A549 (cell line): ENCODE data around the gene DEFB127. TPM values are rescaled to one million over a fixed set of nuclear protein-coding genes. Genes with fewer than 3 reads are reported as not detected.

ENCODE experiments used
- ATAC-seq, 2 experiments: fragments of 200-7000 bp in 1 of 2; fragments of >200 bp in 1 of 2; cut with Nextera tagmentation in 1 of 2; cut with Tn5 transposase in 1 of 2; 3 replicates each; pipeline versions ENCODE4 v1.8.0 to v1.9.1; 2018 to 2020; ENCODE audit warnings: mild to moderate bottlenecking in 1 of 2, moderate library complexity in 1 of 2
- CTCF ChIA-PET: fragments of 300-600 bp; sonication (Branson Sonifier 250); formaldehyde crosslinking; extraction: SDS; loops from one replicate; lab custom pipeline; 2021; ENCODE audit warnings: antibody characterized with exemption, inconsistent platforms; lab: Yijun Ruan, JAX
- POLR2A ChIA-PET: fragments of 350-600 bp; formaldehyde crosslinking; extraction: SDS; loops from one replicate; lab custom pipeline; 2021; ENCODE audit warnings: antibody characterized with exemption, inconsistent platforms; lab: Yijun Ruan, JAX
- DNase-seq, 2 experiments: peaks; one replicate each; pipeline versions ENCODE4 v3.0.0 to v3.0.0-alpha.2; 2011 to 2016; ENCODE audit warnings: low read depth in 1 of 2, low spot score in 1 of 2
- FAIRE-seq: peaks from 2 replicates; lab custom pipeline; 2011; peaks lifted over from hg19 to GRCh38; lab: Jason Lieb, UNC
- H3K27ac ChIP-seq, 2 experiments: fragments of >200 bp; sonication (Bioruptor Twin); formaldehyde crosslinking; 3 replicates each; pipeline ENCODE4 v1.5.1; 2016 to 2017
- H3K4me1 ChIP-seq: fragments of >200 bp; sonication (Bioruptor Twin); formaldehyde crosslinking; 3 replicates; pipeline ENCODE4 v1.6.1; 2016
- H3K4me2 ChIP-seq: fragments of >200 bp; sonication (Bioruptor Twin); formaldehyde crosslinking; 3 replicates; pipeline ENCODE4 v1.6.1; 2016
- H3K4me3 ChIP-seq: fragments of >200 bp; sonication (Bioruptor Twin); formaldehyde crosslinking; 3 replicates; pipeline ENCODE4 v1.5.1; 2016
- H3K9me3 ChIP-seq: fragments of >200 bp; sonication (Bioruptor Twin); formaldehyde crosslinking; 3 replicates; pipeline ENCODE4 v1.6.1; 2016
- BHLHE40 ChIP-seq: IDR thresholded peaks from 2 replicates; pipeline ENCODE4 v1.6.1; 2012; ENCODE audit warnings: low read depth, low read length, inconsistent platforms
- CBX8 ChIP-seq: fragments of 200-600 bp; sonication (generic); IDR thresholded peaks from 2 replicates; pipeline ENCODE4 v1.6.1; 2016
- CEBPB ChIP-seq, 2 experiments: fragments of >200 bp in 1 of 2; sonication (Bioruptor Twin) in 1 of 2; formaldehyde crosslinking in 1 of 2; IDR thresholded peaks; 2 replicates each; pipeline ENCODE4 v1.6.1; 2012 to 2016
- CHD2 ChIP-seq: fragments of 150-350 bp; IDR thresholded peaks from 2 replicates; pipeline ENCODE4 v1.6.1; 2014; ENCODE audit warnings: low read length; ENCODE audit not compliant: partially characterized antibody
- EHF ChIP-seq: fragments of 250-450 bp; sonication (Bioruptor Pico); IDR thresholded peaks from 2 replicates; pipeline ENCODE4 v1.5.0; 2020; ENCODE audit warnings: mild to moderate bottlenecking
- EP300 ChIP-seq, 2 experiments: fragments of >200 bp; sonication (Bioruptor Twin); formaldehyde crosslinking; IDR thresholded peaks; 2 replicates in 1 of 2; 3 replicates in 1 of 2; pipeline ENCODE4 v1.6.1; 2016 to 2017
- FOXS1 ChIP-seq: fragments of 250-450 bp; sonication (Bioruptor Pico); IDR thresholded peaks from 2 replicates; pipeline ENCODE4 v1.5.0; 2020; ENCODE audit warnings: mild to moderate bottlenecking, moderate library complexity
- GATA3 ChIP-seq: IDR thresholded peaks from 2 replicates; pipeline ENCODE4 v1.6.1; 2012; ENCODE audit warnings: borderline replicate concordance
- HOXA7 ChIP-seq: fragments of 250-450 bp; sonication (Bioruptor Pico); IDR thresholded peaks from 2 replicates; pipeline ENCODE4 v1.5.0; 2020; ENCODE audit warnings: mild to moderate bottlenecking, moderate library complexity
- HOXB13 ChIP-seq: fragments of 250-450 bp; sonication (Bioruptor Pico); IDR thresholded peaks from 2 replicates; pipeline ENCODE4 v1.5.0; 2020; ENCODE audit warnings: low read depth, mild to moderate bottlenecking, moderate library complexity
- JUN ChIP-seq, 2 experiments: fragments of >200 bp; sonication (Bioruptor Twin); formaldehyde crosslinking; IDR thresholded peaks; 2 replicates in 1 of 2; 3 replicates in 1 of 2; pipeline ENCODE4 v1.6.1; 2016 to 2017
- JUNB ChIP-seq: fragments of >200 bp; sonication (Bioruptor Twin); formaldehyde crosslinking; IDR thresholded peaks from 2 replicates; pipeline ENCODE4 v1.6.1; 2016
- KDM1A ChIP-seq: fragments of 200-600 bp; sonication (generic); IDR thresholded peaks from 2 replicates; pipeline ENCODE4 v1.6.1; 2016; ENCODE audit warnings: low read depth, mild to moderate bottlenecking
- KDM5A ChIP-seq: fragments of 200-600 bp; sonication (generic); IDR thresholded peaks from 2 replicates; pipeline ENCODE4 v1.6.1; 2016; ENCODE audit warnings: antibody characterized with exemption, mild to moderate bottlenecking
- MAZ ChIP-seq: fragments of 150-350 bp; IDR thresholded peaks from 2 replicates; pipeline ENCODE4 v1.6.1; 2014; ENCODE audit warnings: antibody characterized with exemption, low read depth, low read length, borderline replicate concordance
- NPAS2 ChIP-seq: fragments of 250-450 bp; sonication (Bioruptor Pico); IDR thresholded peaks from 2 replicates; pipeline ENCODE4 v1.8.0; 2022; ENCODE audit warnings: mild to moderate bottlenecking, moderate library complexity, borderline replicate concordance
- POLR2A ChIP-seq: IDR thresholded peaks from 2 replicates; pipeline ENCODE4 v1.6.1; 2012; ENCODE audit warnings: mild to moderate bottlenecking, low read length
- POLR2AphosphoS2 ChIP-seq: conservative IDR thresholded peaks from 2 replicates; pipeline ENCODE4 v1.6.1; 2012; ENCODE audit warnings: low read length, improper control_type of control experiment, inconsistent platforms
- RAD21 ChIP-seq, 2 experiments: fragments of >200 bp in 1 of 2; sonication (Bioruptor Twin) in 1 of 2; formaldehyde crosslinking in 1 of 2; IDR thresholded peaks in 1 of 2; conservative IDR thresholded peaks in 1 of 2; 2 replicates in 1 of 2; 3 replicates in 1 of 2; pipeline ENCODE4 v1.6.1; 2012 to 2018; ENCODE audit warnings: inconsistent platforms in 1 of 2
- RARB ChIP-seq: fragments of 250-450 bp; sonication (Bioruptor Pico); IDR thresholded peaks from 2 replicates; pipeline ENCODE4 v1.8.0; 2021; ENCODE audit warnings: mild to moderate bottlenecking, moderate library complexity
- RFX5 ChIP-seq: fragments of 450-650 bp; IDR thresholded peaks from 2 replicates; pipeline ENCODE4 v1.7.1; 2014; ENCODE audit warnings: antibody characterized with exemption, mild to moderate bottlenecking, moderate library complexity
- SMC3 ChIP-seq: fragments of >200 bp; sonication (Bioruptor Twin); formaldehyde crosslinking; IDR thresholded peaks from 3 replicates; pipeline ENCODE4 v1.6.1; 2018; ENCODE audit warnings: inconsistent platforms
- TP53 ChIP-seq: fragments of 250-450 bp; sonication (Bioruptor Pico); IDR thresholded peaks from 2 replicates; pipeline ENCODE4 v1.5.0; 2021; ENCODE audit warnings: mild to moderate bottlenecking, moderate library complexity
- ZC3H11A ChIP-seq: fragments of 450-650 bp; IDR thresholded peaks from 2 replicates; pipeline ENCODE4 v1.6.1; 2014; ENCODE audit warnings: antibody characterized with exemption, mild to moderate bottlenecking
- ZNF302 ChIP-seq: fragments of 250-450 bp; sonication (Bioruptor Pico); IDR thresholded peaks from 2 replicates; pipeline ENCODE4 v1.9.0; 2021; ENCODE audit warnings: inconsistent platforms, mild to moderate bottlenecking, moderate library complexity
- ZSCAN20 ChIP-seq: fragments of 250-450 bp; sonication (Bioruptor Pico); IDR thresholded peaks from 2 replicates; pipeline ENCODE4 v1.8.0; 2022; ENCODE audit warnings: mild to moderate bottlenecking, moderate library complexity
- WGBS: methylation state at CpG from one replicate; pipeline ENCODE4 v1.1.6; 2017; ENCODE audit errors: missing lambda C conversion rate; 5-methylcytosine and 5-hydroxymethylcytosine counted together
- polyA plus RNA-seq, 4 experiments: library from polyadenylated mRNA; depleted of rRNA in 3 of 4; stranded (reverse); fragments of >200 nt; fragmentation: RNase III in 1 of 4; extraction: RNeasy Plus Mini Kit Qiagen cat#74134 plus additional on column Dnase treatment in 1 of 4; gene quantifications; 2 replicates in 3 of 4; 3 replicates in 1 of 4; pipeline ENCODE4 v1.2.3, GENCODE V29; 2011 to 2017
- TF ChIP-seq, protein P1 (sequence below): fragments of 250-450 bp; sonication (Bioruptor Pico); IDR thresholded peaks from 2 replicates; pipeline ENCODE4 v1.5.0; 2021; ENCODE audit warnings: mild to moderate bottlenecking, moderate library complexity, borderline replicate concordance
- TF ChIP-seq, protein P2 (sequence below): IDR thresholded peaks from 2 replicates; pipeline ENCODE4 v1.6.1; 2012; ENCODE audit warnings: low read depth, borderline replicate concordance
- TF ChIP-seq, protein P3 (sequence below): fragments of 450-650 bp; IDR thresholded peaks from 2 replicates; pipeline ENCODE4 v1.6.1; 2014; ENCODE audit warnings: antibody characterized with exemption

DEFB127 gene
- polyA plus RNA-seq, 2 of the 4 experiments (the other 2 are of a cell fraction) = not detected

DNA sequence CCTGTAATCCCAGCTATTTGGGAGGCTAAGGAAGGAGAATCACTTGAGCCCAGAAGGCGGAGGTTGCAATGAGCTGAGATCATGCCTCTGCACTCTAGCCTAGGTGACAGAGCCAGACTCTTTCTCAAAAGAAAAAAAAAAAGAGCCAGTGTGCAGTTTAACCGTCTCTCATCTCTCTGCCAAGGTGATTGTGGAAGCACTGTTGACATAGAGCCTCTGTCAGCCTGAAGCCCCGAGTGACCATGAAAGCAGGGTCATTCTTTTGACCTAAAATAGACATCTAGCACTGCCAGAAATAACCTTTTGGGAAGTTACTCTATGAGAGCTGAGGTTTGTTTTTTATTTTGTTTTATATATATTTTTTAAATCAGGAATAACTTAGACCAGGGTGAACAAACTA, 7.4 kb downstream of the DEFB127 start:
- ChIA-PET POLR2A (interaction anchor here (0.7 kb wide), 1 partner anchor 180 kb away, joined by 3 read pairs; no protein-coding TSS in a partner anchor), CTCF (interaction anchor here (1.9 kb wide), 1 partner anchor 27 kb away, joined by 7 read pairs; no protein-coding TSS in a partner anchor)
- 19% methylated on average over 3 of the region's 3 CpGs for WGBS
- no peak overlapping the region for H3K4me3 ChIP-seq
- H3K27ac ChIP-seq = no peak overlapping the region
- no peak for FAIRE-seq
- H3K4me1 ChIP-seq = no peaks in the 10 kb centered on the region
- H3K4me2 ChIP-seq = no peak overlapping the region
- no peaks in the 10 kb centered on the region for H3K9me3 ChIP-seq
- no peak for ATAC-seq
- no peak for DNase-seq
- TF ChIP-seq ZNF302 (no peak), KDM5A (no peak), GATA3 (no peak), JUN (IDR thresholded peaks at IDR 0.05) (no peak), CEBPB (IDR thresholded peaks at IDR 0.05) (no peak), RFX5 (no peak), TP53 (CRISPR knock-in tag) (no peak), CBX8 (no peak), KDM1A (no peak), NPAS2 (CRISPR knock-in tag) (no peak), RAD21 (conservative IDR thresholded peaks at IDR 0.05 in 1 of 2, IDR thresholded peaks at IDR 0.05 in 1 of 2) (no peak), MAZ (no peak)
- TF ChIP-seq, protein P1, sequence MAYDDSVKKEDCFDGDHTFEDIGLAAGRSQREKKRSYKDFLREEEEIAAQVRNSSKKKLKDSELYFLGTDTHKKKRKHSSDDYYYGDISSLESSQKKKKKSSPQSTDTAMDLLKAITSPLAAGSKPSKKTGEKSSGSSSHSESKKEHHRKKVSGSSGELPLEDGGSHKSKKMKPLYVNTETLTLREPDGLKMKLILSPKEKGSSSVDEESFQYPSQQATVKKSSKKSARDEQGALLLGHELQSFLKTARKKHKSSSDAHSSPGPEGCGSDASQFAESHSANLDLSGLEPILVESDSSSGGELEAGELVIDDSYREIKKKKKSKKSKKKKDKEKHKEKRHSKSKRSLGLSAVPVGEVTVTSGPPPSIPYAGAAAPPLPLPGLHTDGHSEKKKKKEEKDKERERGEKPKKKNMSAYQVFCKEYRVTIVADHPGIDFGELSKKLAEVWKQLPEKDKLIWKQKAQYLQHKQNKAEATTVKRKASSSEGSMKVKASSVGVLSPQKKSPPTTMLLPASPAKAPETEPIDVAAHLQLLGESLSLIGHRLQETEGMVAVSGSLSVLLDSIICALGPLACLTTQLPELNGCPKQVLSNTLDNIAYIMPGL (CRISPR knock-in tag) = no peak

DNA sequence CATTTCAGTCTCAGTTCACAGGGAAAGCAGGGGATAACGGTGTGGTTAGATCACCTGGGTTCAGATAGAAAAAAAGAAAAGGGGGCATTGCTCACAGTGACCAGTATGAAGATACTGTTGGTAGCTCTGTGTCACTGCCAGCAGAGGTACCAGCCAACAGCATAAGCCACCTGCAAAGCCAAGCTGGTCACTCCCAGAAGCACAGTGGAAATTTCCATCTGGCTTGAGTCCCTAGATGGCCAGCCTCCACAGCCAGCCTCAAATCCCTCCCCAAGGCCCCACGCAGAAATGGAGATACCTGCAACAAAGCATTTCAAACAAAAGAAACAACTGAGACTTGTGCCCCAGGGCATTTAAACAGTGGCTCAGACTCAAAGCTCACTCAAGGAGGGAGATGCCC, 11.6 kb downstream of the DEFB127 start:
- POLR2A ChIA-PET = no interaction called here
- FAIRE-seq = no peak
- no peak overlapping the region for H3K4me3 ChIP-seq

DNA sequence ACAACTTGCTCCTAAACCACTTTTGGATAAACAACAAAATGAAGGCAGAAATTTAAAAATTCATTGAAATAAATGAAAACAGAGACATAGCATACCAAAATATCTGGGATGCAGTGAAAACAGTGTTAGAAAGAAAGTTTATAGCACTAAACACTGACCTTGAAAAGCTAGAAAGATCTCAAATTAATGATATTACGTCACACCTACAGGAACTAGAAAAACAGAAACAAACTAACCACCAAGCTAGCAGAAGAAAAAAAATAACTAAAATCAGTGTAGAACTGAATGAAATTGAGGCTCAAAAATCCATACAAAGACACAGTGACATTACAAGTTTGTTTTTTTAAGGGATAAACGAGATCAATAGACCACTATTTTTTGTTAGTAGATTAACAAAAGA, 27.0 kb downstream of the DEFB127 start:
- no peaks in the 10 kb centered on the region for H3K4me1 ChIP-seq
- H3K4me2 ChIP-seq = no peak overlapping the region
- ATAC-seq (no peak), FAIRE-seq (peak; percentile 68), DNase-seq (no peak)
- ChIA-PET POLR2A (no interaction called here), CTCF (no interaction called here)
- 2% methylated on average over 2 of the region's 2 CpGs for WGBS
- no peak overlapping the region for H3K27ac ChIP-seq
- no peak for TF ChIP-seq RFX5
- no peak for TF ChIP-seq POLR2AphosphoS2
- no peak for TF ChIP-seq FOXS1 (CRISPR knock-in tag)
- TF ChIP-seq GATA3 = no peak
- no peak for TF ChIP-seq JUNB
- TF ChIP-seq BHLHE40 = no peak
- no peak for TF ChIP-seq MAZ
- no peak for TF ChIP-seq HOXB13 (CRISPR knock-in tag)
- TF ChIP-seq ZNF302 = no peak
- TF ChIP-seq, protein P2, sequence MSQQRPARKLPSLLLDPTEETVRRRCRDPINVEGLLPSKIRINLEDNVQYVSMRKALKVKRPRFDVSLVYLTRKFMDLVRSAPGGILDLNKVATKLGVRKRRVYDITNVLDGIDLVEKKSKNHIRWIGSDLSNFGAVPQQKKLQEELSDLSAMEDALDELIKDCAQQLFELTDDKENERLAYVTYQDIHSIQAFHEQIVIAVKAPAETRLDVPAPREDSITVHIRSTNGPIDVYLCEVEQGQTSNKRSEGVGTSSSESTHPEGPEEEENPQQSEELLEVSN = no peak
- no peak for TF ChIP-seq CBX8
- no peak for TF ChIP-seq POLR2A
- no peak for TF ChIP-seq EP300 (IDR thresholded peaks at IDR 0.05)
- TF ChIP-seq KDM1A = no peak
- no peak for TF ChIP-seq ZSCAN20 (CRISPR knock-in tag)
- H3K9me3 ChIP-seq = no peaks in the 10 kb centered on the region
- H3K4me3 ChIP-seq = no peak overlapping the region

More for the DNA sequence above, 11.6 kb downstream of the DEFB127 start:
- CTCF ChIA-PET = interaction anchor here (1.4 kb wide), 2 partner anchors 11 to 498 kb away, joined by 4 read pairs; partner anchors contain the start of gene DEFB127
- no peak overlapping the region for H3K27ac ChIP-seq
- no peaks in the 10 kb centered on the region for H3K9me3 ChIP-seq
- no peak for TF ChIP-seq ZC3H11A
- no peak for TF ChIP-seq RARB
- no peak for TF ChIP-seq HOXA7 (CRISPR knock-in tag)
- no peak for TF ChIP-seq EHF (CRISPR knock-in tag)
- TF ChIP-seq KDM5A = no peak
- no peak for TF ChIP-seq CHD2
- TF ChIP-seq KDM1A = no peak
- no peak for TF ChIP-seq HOXB13 (CRISPR knock-in tag)
- TF ChIP-seq, protein P3, sequence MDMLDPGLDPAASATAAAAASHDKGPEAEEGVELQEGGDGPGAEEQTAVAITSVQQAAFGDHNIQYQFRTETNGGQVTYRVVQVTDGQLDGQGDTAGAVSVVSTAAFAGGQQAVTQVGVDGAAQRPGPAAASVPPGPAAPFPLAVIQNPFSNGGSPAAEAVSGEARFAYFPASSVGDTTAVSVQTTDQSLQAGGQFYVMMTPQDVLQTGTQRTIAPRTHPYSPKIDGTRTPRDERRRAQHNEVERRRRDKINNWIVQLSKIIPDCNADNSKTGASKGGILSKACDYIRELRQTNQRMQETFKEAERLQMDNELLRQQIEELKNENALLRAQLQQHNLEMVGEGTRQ = no peak
- no peak for TF ChIP-seq SMC3
- TF ChIP-seq POLR2A = no peak
- TF ChIP-seq, all 56 proteins: peak for 0
- no peak for DNase-seq
- no peak for ATAC-seq
- Histone ChIP-seq H3K4me2 (no peak overlapping the region), H3K4me1 (no peaks in the 10 kb centered on the region)
- 12% methylated on average over 2 of the region's 2 CpGs for WGBS
